Stimulated activated CD4-positive, alpha-beta T cell treated with anti-CD3 and anti-CD28 coated beads, Interleukin-12 subunit alpha, Interleukin-12 subunit beta, amount 100 ng/mL, for 24 hours (primary cell): ENCODE results near the gene COMMD3.

Source experiments
- DNase-seq, 2 experiments: peaks; one replicate each; pipeline ENCODE4 v3.0.0-alpha.2; 2020; ENCODE audit warnings: low read depth in 2 of 2

Gene COMMD3

DNA sequence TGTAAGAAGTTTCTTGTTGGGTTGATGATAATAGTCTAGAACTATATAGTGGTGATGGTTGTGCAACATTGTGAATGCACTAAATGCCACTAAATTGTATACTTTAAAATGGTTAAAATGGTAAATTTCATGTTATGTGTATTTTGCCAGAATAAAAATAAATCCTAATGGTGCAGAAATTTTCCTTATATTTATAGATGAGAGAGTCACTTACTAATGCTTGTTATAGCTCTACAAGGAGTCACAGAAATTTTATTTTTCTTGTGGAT is 50.2 kb downstream of the COMMD3 start:
- DNase-seq = no peak

DNA sequence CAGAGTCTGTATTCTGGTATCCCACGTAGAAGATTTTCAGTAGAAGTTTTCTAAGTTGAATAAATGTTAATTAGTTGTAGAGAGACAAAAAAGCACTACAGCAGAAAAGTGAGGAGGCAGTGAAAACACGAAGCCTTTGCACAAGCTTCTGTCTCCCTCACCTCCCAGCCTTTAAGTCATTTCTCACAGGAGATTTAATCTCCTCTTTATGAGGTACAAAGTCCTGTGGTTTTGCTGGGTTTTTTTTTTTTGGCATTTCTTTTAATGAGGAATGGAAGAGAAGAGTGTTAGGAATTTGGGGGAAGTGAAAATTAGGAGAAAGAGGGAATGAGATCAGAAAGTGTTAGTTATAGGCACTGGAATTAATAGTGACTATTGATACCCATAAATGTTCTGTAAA is 50.6 kb downstream of the COMMD3 start:
- DNase-seq = no peak

DNA sequence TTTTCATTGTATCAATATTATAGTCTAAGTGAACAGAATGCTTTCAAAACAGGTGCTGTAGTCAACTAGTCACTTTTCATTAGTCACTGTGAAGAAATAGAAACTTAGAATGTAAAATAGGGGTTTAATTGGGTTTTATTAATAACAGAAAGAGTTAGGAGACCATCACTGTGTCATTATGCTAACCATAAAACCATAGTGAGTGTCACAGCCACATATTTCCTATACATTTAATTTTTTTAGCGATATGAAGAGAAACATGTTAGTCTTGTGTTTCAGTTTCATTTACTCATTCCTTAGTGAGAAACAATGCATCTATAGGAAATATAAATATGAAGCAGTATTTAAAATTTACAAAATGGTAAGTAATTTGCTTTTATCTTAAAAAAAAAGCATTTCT is 51.3 kb downstream of the COMMD3 start:
- no peak for DNase-seq

DNA sequence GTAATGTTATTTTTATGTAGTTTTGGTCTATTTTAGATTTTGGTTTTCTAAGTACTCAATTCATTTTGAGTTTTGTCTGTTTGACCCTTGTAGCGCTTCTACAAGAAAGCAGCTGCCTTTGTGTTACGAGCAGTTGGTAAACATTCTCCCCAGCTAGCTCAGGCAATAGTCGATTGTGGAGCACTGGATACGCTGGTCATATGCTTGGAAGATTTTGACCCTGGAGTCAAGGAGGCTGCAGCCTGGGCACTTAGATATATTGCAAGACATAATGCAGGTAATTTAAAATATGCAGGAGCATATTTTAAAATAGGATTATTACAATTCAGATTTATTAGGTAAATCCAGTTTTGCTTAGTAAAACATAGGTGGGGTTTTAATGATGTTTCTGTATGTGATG is 52.2 kb downstream of the COMMD3 start:
- DNase-seq = no peak

DNA sequence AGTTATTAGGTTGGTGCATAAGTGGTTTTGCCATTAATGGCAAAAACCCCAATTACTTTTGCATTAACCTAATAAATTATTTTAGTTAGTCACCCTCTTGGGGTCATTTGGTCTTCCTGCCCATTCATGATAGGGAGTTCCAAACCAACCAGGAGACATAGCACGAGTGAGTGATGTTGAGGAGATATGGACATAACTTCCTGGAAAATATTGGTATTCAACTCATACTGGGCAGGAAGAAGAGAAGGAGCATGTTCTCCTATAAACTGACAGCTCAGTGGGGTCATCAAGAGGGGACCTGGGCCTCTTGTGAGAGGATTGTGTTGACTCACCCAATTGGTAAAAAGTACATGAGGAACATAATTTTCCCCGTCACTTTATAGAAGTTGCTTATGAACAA is 52.8 kb downstream of the COMMD3 start:
- no peak for DNase-seq

DNA sequence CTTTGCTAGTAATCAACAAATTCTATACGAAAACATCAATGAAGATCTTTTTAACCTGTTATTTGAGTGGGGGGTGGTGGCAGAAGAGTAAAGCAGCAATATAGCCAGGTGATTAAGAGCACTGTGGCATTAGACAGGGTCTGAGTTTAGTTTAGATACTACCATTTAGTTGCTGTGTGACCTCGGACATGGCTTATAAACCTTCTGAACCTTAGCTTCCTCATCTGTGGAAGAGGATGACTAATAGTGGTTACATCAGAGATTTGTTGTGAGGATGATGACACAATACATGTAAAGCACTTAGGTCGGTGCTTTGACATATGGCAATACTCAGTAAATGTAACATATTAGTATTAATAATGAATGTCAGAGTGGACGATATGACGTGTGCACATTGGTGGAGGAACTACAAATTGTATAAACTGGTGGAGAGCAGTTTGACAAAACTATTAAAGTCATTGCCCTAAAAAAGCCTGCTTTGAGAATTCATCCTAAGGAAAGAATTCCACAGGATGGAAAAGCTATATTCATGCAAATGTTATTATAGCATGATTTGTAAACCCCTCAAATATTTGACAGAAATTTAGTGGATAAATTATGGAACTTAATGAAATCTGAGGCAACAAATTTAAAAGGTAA is 53.4 kb downstream of the COMMD3 start:
- DNase-seq = no peak
